ENCODE results near the gene LLCFC1. TPM values are rescaled to one million over a fixed set of nuclear protein-coding genes. Genes with fewer than 3 reads are reported as not detected.

The LLCFC1 gene
- total and polyA plus RNA-seq, 8 donors, result not detected

DNA sequence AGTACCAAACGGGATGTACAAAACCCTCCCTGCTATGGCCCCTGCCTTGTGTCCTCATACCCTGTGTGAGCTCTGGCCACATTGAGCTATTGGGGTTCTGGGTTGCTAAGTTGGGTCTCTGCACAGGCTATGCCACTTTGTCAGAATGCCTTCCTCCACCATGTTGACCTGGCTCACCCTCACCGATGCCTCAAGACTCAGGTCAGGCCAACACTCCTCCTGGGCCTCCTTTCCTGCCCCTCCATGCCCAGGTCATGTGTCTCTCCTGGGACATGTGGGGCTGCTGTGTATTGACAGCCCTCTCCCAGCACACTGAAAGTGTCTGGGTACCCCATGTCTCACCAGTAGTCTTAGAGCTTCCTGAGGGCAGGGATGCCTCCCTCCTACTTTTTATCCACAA, 20.4 kb upstream of the LLCFC1 start:
- Histone ChIP-seq H3K9me3 (no peaks in the 10 kb centered on the region), H3K4me3 (no peak overlapping the region), H3K4me1 (no peaks in the 10 kb centered on the region), H3K27ac (no peak overlapping the region), H3K36me3 (no peaks in the 10 kb centered on the region), H3K27me3 (no peaks in the 10 kb centered on the region)
- FAIRE-seq (no peak), DNase-seq (no peak), ATAC-seq (no peak)
- intact Hi-C loops (cut with DNase I), result no loop called here
- 82 to 86% methylated on average over 2 of the region's 2 CpGs for WGBS, 2 donors
- TF ChIP-seq, protein P1, sequence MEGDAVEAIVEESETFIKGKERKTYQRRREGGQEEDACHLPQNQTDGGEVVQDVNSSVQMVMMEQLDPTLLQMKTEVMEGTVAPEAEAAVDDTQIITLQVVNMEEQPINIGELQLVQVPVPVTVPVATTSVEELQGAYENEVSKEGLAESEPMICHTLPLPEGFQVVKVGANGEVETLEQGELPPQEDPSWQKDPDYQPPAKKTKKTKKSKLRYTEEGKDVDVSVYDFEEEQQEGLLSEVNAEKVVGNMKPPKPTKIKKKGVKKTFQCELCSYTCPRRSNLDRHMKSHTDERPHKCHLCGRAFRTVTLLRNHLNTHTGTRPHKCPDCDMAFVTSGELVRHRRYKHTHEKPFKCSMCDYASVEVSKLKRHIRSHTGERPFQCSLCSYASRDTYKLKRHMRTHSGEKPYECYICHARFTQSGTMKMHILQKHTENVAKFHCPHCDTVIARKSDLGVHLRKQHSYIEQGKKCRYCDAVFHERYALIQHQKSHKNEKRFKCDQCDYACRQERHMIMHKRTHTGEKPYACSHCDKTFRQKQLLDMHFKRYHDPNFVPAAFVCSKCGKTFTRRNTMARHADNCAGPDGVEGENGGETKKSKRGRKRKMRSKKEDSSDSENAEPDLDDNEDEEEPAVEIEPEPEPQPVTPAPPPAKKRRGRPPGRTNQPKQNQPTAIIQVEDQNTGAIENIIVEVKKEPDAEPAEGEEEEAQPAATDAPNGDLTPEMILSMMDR (IDR thresholded peaks at IDR 0.05), result no peak

DNA sequence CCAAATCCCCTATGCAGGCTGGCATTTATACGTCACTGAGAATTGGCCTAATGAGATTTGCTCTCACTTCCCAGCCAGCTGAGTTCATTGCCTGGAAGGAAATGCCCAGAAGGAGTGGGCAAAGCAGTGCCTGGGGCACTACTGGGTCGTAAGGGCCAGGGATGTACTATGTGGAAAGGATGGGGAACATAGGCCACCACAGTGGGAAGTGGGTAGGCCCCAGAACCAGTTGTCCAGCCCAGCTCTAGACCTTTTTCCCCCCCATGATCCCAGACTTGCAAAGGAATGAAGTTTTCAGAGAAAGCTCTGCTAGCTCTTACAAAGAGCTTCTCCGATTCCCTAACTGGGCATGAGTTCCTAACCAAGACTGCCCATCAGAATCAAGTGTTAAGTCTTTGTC, 19.6 kb upstream of the LLCFC1 start:
- TF ChIP-seq, protein P1 (IDR thresholded peaks at IDR 0.05), result no peak
- no peaks in the 10 kb centered on the region for H3K27me3 ChIP-seq
- intact Hi-C loops (cut with DNase I), result no loop called here

DNA sequence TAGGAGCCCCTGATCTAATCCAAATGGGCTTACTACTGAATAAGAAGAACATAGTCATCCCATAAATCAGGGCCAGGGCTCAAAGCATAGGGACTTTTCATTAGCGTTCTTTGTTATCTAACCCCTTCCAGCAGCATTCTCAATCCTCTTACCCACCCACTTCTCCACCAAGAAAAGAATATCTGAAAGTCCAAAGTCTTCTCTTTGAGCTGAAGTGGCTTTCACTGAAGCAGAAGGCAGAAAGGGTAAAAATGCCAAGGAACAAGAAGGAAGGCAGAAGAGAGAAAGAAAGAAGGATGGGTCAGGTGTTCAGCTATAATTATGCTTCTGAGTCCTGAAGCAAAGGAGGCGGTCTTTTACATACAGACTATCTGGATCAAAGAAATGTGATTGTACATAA, 15.9 kb upstream of the LLCFC1 start:
- H3K4me3 ChIP-seq, result no peak overlapping the region
- ATAC-seq (no peak), DNase-seq (no peak), FAIRE-seq (no peak)
- no peaks in the 10 kb centered on the region for H3K27me3 ChIP-seq
- no peaks in the 10 kb centered on the region for H3K36me3 ChIP-seq
- WGBS, 2 donors, result 48 to 49% methylated on average over 2 of the region's 2 CpGs
- TF ChIP-seq, protein P1 (IDR thresholded peaks at IDR 0.05), result no peak
- no peak overlapping the region for H3K27ac ChIP-seq
- H3K9me3 ChIP-seq, result no peaks in the 10 kb centered on the region
- no peaks in the 10 kb centered on the region for H3K4me1 ChIP-seq
- intact Hi-C loops (cut with DNase I), result no loop called here

More for the DNA sequence above, 19.6 kb upstream of the LLCFC1 start:
- Histone ChIP-seq H3K4me3 (no peak overlapping the region), H3K4me1 (no peaks in the 10 kb centered on the region), H3K27ac (no peak overlapping the region), H3K9me3 (no peaks in the 10 kb centered on the region), H3K36me3 (no peaks in the 10 kb centered on the region)
- 86 to 92% methylated on average over 3 of the region's 3 CpGs for WGBS, 2 donors
- FAIRE-seq, result no peak
- no peak for DNase-seq
- ATAC-seq, result no peak

DNA sequence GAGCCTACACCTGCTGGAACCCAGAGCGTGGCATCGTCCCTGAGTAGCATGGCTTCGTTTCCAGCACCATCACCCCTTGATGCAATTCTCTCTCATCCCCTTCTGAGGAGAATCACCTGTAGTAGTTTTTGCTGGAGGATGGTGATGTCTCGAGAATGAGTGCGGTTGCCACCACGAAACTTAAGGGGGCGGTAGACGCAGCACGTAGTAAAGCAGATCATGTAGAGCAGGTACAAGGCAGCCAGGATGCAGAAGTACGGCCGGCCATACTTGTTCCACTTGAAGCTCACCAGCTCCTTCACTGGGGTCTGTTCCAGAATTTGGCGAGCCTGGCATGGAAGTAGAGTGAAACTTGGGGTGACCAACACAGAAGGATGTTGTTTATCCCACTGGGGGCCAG, 13.9 kb upstream of the LLCFC1 start:
- 67 to 72% methylated on average over 12 of the region's 12 CpGs for WGBS, 2 donors
- Histone ChIP-seq H3K27me3 (no peaks in the 10 kb centered on the region), H3K36me3 (no peaks in the 10 kb centered on the region), H3K9me3 (no peaks in the 10 kb centered on the region), H3K4me3 (no peak overlapping the region), H3K27ac (no peak overlapping the region), H3K4me1 (no peaks in the 10 kb centered on the region)
- TF ChIP-seq, protein P1 (IDR thresholded peaks at IDR 0.05), result no peak
- ATAC-seq (no peak), DNase-seq (no peak), FAIRE-seq (no peak)
- intact Hi-C loops (cut with DNase I), result no loop called here

DNA sequence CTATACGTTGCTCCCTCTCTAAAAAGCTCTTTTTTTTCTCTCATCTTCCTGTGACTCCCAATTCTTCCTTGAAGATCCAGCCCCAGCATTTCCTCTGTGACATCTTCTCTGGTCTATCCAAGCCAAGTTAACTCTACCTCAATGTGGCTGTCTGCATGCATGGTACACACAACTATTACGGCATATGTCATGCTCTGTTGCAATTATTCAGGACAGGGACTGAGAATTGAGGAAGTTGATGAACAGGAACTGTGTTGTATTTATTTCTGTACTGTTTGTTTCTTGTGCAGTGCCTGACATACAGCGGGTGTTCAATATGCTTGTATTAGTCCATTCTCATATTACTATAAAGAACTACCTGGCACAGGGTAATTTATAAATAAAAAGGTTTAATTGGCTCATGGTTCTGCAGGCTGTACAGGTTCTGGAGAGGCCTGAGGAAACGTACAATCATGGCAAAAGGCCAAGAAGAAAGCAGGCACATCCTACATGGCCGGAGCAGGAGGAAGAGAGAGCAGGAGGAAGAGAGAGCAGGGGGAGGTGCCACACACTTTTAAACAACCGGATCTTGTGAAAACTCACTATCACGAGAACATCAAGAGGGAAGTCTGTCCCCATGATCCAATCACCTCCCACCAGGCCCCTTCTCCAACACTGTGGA, 12.1 kb upstream of the LLCFC1 start:
- 66 to 77% methylated on average over 7 of the region's 7 CpGs for WGBS, 2 donors
- intact Hi-C loops (cut with DNase I), result no loop called here
- no peaks in the 10 kb centered on the region for H3K4me1 ChIP-seq
- ATAC-seq, result peak in 2 of 4 donors; percentile 65 to 74
- H3K9me3 ChIP-seq, result no peaks in the 10 kb centered on the region
- H3K27me3 ChIP-seq, result no peaks in the 10 kb centered on the region
- TF ChIP-seq, protein P1 (IDR thresholded peaks at IDR 0.05), result no peak
- no peak overlapping the region for H3K4me3 ChIP-seq
- no peak for DNase-seq
- FAIRE-seq, result no peak
- H3K36me3 ChIP-seq, result no peaks in the 10 kb centered on the region
- H3K27ac ChIP-seq, result no peak overlapping the region
